Measurements from ENCODE around the gene NEDD8.

GRCh38 chr14:24277606-24278321, 45.6 kb upstream of the NEDD8 start:
- TF ChIP-seq CTCF (IDR thresholded peaks at IDR 0.05; ENCODE audit: poor library complexity, severe bottlenecking): no peak
- no peak for TF ChIP-seq RAD21 (conservative IDR thresholded peaks at IDR 0.05)
